Measurements from ENCODE around the gene FGF1.

DNA sequence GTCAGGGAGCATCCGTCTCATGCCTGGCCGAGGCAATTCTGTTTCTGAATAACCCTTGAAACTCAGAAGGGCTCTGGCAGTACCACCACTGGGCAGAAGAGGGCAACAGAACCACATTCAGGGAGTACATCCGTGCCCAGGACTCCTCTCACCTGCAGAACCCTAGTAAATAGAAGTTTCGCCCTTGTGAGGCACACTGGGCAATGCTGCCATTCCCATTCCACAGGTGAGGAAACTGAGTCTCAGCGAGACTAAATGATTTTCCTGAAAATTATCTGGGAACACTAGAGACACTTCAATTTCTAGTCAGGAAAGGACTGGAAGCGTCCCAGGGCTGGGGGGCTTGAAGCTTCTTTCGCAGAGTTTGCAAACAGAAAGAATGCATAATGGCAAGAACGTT is 74.7 kb downstream of the FGF1 start:
- TF ChIP-seq, protein P1, sequence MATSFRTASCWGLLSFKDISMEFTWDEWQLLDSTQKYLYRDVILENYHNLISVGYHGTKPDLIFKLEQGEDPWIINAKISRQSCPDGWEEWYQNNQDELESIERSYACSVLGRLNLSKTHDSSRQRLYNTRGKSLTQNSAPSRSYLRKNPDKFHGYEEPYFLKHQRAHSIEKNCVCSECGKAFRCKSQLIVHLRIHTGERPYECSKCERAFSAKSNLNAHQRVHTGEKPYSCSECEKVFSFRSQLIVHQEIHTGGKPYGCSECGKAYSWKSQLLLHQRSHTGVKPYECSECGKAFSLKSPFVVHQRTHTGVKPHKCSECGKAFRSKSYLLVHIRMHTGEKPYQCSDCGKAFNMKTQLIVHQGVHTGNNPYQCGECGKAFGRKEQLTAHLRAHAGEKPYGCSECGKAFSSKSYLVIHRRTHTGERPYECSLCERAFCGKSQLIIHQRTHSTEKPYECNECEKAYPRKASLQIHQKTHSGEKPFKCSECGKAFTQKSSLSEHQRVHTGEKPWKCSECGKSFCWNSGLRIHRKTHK (tag by site-specific recombination; IDR thresholded peaks at IDR 0.05): no peak
- TF ChIP-seq, protein P2, sequence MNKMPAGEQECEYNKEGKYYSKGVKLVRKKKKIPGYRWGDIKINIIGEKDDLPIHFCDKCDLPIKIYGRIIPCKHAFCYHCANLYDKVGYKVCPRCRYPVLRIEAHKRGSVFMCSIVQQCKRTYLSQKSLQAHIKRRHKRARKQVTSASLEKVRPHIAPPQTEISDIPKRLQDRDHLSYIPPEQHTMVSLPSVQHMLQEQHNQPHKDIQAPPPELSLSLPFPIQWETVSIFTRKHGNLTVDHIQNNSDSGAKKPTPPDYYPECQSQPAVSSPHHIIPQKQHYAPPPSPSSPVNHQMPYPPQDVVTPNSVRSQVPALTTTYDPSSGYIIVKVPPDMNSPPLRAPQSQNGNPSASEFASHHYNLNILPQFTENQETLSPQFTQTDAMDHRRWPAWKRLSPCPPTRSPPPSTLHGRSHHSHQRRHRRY (tag by site-specific recombination; IDR thresholded peaks at IDR 0.05): no peak
- TF ChIP-seq ZBTB17 (tag by site-specific recombination; IDR thresholded peaks at IDR 0.05): no peak
- TF ChIP-seq HOXA7 (CRISPR knock-in tag; IDR thresholded peaks at IDR 0.05; ENCODE audit: borderline replicate concordance): no peak
- TF ChIP-seq, protein P3, sequence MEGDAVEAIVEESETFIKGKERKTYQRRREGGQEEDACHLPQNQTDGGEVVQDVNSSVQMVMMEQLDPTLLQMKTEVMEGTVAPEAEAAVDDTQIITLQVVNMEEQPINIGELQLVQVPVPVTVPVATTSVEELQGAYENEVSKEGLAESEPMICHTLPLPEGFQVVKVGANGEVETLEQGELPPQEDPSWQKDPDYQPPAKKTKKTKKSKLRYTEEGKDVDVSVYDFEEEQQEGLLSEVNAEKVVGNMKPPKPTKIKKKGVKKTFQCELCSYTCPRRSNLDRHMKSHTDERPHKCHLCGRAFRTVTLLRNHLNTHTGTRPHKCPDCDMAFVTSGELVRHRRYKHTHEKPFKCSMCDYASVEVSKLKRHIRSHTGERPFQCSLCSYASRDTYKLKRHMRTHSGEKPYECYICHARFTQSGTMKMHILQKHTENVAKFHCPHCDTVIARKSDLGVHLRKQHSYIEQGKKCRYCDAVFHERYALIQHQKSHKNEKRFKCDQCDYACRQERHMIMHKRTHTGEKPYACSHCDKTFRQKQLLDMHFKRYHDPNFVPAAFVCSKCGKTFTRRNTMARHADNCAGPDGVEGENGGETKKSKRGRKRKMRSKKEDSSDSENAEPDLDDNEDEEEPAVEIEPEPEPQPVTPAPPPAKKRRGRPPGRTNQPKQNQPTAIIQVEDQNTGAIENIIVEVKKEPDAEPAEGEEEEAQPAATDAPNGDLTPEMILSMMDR (tag by site-specific recombination; IDR thresholded peaks at IDR 0.05): peak; percentile 80
- no peak for TF ChIP-seq HOXC10 (CRISPR knock-in tag; IDR thresholded peaks at IDR 0.05)
